ENCODE data around the gene RNF168.
"Not testable (repeated sequence)": the region's sequence is repeated elsewhere in the genome, so short reads cannot be mapped to it uniquely, and the experiment has no call there.

RNF168 gene

DNA sequence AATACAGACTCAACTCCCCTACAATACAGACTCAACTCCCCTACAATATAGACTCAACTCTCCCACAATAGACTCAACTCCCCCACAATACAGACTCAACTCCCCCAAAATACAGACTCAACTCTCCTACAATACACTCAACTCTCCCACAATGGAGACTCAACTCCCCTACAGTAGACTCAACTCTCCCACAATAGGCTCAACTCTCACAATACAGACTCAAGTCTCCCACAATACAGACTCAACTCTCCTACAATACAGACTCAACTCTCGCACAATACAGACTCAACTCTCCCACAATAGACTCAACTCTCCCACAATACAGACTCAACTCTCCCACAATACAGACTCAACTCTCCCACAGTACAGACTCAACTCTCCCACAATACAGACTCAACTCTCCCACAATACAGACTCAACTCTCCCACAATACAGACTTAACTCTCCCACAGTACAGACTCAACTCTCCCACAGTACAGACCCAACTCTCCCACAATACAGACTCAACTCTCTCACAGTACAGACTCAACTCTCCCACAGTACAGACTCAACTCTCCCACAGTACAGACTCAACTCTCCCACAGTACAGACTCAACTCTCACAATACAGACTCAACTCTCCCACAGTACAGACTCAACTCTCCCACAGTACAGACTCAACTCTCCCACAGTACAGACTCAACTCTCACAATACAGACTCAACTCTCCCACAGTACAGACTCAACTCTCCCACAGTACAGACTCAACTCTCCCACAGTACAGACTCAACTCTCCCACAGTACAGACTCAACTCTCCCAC, 40.7 kb downstream of the RNF168 start:
- DNase-seq: not testable (repeated sequence)

DNA sequence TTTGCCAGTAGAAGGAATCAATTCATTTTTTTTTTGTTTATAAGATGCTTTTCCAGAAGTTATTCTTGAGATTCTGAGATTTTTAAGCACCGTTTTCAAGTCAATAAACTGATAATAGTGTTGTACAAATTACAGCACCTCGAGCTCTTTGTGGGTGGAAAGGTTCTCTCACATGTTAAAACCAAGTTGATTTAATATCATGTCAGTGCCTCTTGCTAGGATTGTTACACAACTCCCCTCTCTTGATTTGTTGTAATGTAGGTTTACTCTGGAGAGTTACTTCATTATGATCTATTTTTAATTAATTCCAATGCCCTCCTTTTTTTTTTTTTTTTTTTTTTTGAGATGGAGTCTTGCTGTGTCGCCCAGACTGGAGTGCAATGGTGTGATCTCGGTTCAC, 45.5 kb downstream of the RNF168 start:
- DNase-seq: no peak

DNA sequence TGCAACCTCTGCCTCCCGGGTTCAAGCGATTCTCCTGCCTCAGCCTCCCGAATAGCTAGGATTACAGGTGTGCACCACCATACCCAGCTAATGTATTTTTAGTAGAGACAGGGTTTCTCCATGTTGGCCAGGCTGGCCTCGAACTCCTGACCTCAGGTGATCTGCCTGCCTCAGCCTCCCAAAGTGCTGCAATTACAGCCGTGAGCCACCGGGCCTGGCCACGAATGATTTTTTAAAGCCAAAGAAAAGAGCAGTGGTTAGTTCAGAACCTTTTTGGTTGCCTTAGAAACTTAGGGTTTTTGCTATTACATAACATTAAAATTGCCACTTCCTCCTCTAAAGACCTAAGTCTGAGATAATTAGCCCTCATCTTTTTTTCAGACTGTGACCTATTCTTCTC, 46.1 kb downstream of the RNF168 start:
- DNase-seq: not testable (repeated sequence)

DNA sequence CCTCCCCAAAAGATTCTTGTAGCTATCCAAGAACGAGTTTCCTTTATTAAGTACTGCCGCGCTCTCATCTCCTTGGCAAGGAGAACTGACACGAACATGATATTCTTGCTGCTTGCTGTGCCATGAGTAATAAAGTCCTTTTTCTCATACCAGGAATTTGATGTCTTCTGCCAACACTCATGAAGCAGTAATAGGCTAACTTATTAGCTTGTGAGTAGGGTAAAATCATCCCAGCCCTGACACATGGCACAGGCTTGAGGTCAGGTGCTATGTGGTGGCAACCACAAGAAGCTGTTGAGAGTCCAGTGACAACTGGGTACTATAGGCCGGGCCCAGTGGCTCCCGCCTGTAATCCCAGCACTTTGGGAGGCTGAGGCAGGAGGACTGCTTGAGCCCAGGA, 48.6 kb downstream of the RNF168 start:
- DNase-seq: no peak

DNA sequence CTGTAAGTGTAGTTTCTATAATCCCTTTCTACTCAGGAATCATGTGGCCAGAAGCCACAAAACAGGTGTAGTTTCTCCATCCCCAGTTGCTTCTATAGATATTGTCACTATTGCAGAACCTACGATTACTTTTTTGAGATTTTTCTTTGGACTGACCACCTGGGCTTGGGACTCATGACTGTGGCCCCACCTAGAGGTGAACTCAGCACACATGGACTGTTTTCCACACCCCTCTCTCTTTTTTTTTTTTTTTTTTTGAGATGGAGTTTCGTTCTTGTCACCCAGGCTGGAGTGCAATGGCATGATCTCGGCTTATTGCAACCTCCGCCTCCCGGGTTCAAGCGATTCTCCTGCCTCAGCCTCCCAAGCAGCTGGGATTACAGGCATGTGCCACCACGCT, 58.2 kb downstream of the RNF168 start:
- not testable (repeated sequence) for DNase-seq

DNA sequence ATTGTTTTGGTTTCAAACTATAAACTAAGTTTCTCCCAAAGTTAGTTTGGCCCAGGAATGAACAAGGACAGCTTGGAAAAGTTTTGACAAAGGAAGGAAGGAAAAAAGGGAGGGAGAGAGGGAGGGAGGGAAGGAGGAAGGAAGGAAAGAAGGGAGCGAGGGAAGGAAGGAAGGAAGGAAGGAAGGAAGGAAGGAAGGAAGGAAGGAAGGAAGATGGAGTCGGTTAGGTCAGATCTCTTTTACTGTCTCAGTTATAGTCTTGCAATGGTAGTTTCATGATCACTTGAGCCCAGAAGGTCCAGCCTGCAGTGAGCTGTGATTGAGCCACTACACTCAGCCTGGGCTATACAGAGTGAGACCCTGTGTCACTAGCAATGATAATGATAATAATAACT, 59.1 kb downstream of the RNF168 start:
- DNase-seq: no peak

DNA sequence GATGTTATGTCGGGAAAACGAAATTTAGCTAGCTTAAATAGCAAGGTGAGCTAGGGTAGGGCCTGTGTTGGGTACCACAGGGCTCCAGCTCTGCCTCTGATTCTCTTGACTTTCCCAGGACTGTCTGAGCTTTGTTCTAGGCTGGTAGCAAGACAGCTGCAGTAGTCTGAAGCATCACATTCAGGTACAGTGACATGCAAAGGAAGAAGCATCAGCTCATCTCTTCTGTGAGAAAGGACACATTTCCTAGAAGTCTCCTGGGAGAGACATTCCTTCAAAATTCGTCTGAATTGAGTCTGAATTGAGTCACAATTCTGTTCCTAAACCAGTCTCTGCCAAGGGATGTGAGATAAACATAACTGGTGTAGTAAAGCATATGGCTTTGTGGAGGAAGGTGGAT, 62.9 kb downstream of the RNF168 start:
- no peak for DNase-seq

DNA sequence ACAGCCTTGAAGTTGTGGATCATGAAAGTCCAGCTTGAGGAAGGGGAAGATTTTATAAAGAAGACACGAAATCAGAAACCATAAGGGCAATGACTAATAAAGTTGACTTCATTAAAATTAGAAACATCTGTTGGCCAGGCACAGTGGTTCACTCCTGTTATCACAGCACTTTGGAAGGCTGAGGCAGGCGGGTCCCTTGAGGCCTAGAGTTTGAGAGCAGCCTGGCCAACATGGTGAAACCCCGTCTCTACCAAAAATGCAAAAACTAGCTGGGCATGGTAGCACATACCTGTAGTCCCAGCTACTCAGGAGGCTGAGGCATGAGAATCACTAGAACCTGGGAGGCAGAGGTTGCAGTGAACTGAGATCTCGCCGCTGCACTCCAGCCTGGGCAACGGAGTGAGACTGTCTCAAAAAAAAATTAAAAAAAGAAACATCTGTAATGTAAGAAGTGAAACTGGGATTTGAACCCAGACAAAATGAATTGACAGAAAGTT, 63.5 kb downstream of the RNF168 start:
- no peak for DNase-seq

DNA sequence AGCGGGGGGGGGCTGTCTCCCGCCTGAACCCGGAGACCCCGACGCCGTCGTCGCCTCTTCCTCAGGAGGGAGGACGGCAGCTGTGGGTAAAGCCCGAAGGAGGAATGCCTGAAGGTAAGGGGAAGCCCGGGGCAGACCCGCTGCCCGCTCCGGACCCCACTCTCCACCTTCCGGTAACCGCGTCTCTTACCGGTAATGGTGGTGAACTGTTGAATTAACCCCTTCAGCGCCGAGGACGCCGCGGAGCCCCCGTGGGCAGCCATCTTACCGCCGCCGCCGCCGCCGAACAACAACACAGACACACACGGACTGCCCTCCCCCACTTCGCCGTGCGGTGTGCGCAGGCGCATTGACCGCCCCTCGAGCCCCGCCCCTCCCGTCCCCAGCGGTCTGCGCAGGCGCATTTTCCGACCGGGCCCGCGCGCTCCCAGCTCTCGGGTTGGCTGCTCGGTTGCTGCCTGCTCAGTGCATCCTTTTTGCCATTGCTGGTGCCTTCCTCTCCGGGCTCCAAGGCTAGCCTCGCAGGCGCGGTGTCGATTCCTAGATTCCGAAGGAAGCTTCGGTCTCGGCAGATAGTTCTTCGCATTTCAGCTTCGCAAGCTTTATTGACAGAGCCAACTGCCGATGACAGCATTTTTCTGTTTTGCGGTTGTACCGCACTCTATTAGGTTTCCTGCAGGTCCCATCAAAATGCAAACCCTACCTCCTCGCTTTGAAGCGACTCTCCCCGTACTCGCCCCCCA, 71.3 kb downstream of the RNF168 start, which contains the start of gene UBXN7:
TSS of gene UBXN7 (minus strand) at position 291 of the 743 bp plus-strand sequence. CDS start at position 263, 28 bp downstream.
- DNase-seq: peak; percentile 86

DNA sequence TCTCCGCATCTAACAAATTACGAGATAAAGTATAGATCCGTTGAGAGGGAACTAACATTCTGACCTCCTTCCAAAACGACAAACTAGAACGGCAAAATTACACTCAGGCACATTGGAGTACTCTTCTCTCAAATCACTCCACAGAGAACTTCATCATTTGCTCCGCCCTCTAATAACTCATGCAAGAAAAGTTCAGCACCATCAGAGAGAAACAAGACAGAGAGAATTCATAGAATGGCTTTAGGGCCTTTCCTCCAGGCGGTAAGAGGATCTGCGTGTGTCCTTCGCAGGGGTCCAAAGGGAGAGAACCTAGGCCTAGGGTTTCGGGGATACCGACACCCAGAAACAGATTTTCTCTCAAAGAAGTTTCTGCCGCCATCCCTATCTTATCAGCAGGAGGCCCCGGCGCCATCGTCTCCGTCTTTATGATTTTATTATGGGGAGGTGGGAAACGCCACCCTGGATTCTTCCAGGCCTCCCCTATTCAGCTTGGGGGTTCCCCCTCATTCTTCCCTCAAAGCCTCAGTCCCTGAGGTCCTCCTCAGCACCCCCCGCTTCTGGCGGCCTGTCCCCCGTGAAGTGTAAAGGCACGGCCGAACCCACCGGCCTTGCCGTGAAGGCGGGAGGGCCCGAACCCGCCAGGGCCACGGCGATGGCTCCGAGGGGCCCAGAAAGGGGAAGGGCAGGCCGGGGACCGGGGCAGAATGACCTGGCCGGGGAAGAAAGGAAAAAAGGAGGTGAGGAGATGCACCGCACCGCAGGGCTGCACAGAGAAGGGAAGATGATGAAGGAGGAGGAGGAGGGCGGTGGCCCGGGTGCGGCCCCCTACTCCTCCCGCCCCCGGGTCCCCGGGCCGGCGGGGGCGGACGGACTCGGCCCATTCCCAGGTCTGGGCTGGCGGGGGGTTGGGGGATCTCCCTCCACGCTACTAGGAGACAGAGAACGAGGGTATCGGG, 72.1 kb downstream of the RNF168 start:
- DNase-seq: no peak

DNA sequence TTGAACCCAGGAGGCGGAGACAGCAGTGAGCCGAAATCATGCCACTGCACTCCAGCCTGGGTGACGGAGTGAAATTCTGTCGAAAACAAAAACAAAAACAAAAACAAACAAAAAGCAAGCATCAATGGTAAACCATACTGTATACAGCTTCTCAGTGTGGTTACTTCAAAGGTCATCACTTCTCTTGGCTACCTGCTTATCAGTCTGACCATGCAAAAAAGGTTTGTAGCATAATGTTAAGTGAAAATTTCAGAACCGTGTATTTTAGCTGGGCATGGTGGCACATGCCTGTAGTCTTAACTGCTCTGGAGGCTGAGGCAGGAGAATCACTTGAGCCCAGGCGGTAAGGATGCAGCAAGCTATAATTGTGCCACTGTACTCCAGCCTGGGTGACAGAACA, 75.5 kb downstream of the RNF168 start:
- DNase-seq: no peak

DNA sequence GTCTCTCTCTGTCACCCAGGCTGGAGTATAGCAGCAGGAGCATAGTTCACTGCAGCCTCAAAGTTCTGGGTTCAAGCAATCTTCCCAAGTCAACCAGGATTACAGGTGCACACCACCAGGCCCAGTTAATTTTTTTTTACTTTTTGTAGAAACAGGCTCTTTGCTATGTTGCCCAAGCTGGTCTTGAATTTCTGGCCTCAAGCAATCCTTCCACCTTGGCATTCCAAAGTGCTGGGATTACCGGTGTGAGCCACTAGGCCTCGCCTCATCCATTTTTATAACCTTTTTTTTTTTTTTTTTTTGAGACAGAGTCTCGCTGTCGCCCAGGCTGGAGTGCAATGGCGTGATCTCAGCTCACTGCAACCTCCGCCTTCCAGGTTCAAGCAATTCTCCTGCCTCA, 79.1 kb downstream of the RNF168 start:
- not testable (repeated sequence) for DNase-seq

DNA sequence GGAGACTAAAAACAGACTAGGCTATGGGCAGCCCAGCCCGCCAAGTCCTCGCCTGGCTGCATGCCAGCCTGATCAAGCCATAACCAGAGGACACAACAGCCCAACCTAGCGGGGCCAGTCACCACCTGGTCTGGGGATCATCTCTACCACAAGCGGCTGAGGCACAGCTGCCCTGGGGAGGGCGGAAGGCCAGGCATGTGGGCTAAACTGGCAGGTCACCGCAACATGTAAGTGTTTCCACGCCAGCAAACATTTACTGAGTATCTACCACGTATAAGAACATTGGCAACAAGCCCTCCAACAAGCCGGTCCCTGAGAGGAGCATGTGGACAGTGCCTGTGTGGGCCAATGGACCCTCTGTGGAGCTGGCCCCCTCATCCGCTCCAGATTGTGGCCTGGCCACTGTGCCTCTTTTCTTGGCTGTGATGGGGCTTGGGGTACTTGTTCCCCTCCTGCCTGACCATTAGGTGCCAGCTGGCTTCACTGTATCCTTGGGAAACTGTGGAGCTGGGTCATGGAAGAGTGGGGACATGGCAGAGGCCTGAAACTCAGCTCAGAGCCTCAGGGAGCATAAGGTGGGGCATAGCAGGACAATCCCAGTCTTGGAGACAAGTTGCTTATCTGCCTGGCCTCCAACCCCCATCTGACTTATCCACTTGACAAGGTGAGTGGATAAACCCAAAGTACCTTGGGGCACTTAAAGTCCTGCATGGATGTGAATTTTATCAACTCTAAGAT, 80.4 kb downstream of the RNF168 start:
- DNase-seq: no peak

DNA sequence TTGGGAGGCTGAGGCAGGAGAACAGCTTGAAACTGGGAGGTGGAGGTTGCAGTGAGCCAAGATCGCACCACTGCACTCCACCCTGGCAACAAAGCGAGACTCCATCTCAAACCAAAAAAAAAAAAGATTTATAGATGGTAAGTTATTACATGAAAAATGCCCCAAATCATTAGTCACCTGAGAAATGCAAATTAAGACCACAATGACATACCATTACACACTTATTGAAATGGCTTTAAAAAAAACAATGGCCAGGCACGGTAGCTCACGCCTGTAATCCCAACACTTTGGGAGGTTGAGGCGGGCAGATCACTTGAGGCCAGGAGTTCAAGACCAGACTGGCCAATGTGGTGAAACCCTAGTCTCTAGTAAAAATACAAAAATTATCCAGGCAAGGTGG, 81.9 kb downstream of the RNF168 start:
- DNase-seq: not testable (repeated sequence)

DNA sequence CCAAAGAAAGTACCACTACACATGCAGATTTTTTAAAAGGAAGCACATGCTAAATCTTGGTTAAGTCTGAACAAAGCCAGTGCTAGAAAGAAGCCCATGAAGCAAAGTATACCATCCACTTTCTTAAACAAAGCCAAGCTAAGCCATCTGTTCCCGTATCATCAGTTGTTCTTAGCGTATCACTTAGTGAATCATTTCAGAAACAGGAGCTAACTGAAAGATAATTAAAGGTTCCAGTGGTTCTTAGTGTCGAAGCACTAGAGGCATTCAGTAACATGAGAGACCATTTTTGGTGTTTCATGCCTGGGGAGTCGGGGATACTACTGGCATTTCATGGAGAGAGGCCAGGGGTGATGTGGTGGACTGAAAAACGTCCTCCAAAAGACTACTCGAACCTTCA, 84.2 kb downstream of the RNF168 start:
- no peak for DNase-seq

Measured in T1000 (cell line).